Hematopoietic multipotent progenitor cell treated with erythropoietin and hydrocortisone succinate and interleukin-3 and kit ligand, for 8 days (in vitro differentiated cells): Measurements from ENCODE around the gene ACCS.

Experiments
- DNase-seq: peaks from one replicate; pipeline ENCODE4 v3.0.0-alpha.2; 2015

The ACCS gene

DNA sequence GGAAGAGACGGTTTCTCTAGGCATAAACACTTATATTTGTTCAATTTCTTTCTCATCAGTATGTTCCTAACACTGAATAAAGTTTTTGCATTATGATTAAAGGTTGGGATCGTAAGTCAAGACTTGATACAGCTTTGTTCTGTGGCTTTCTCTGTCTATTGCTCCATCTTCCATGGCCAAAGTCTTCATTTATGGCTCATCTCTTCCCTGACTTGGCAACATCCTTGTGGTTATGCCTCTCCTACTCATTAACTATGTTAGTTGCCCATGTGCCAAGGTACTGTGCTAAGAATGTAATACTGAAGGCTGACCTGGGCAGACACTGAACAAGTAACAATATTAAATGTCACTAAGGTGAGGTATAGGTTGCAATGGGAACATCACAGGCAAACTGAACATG is 19.9 kb upstream of the ACCS start:
- DNase-seq = no peak

DNA sequence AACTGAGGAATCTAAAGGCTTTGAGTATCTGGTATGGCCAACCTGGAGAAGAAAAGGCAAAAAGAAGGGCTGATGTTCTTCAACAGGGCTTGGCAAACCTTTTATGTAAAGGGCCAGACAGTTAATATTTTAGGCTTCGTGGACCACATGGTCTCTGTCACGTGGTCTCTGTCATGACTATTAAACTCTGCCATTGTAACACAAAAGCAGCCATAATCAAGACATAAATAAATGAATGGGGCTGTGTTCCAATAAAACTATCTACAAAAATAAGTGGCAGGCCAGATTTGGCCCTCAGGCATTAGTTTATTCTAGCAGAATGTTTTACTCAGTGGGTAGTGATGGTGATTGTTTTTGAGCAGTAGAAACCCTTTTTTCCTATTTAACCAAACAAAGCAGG is 18.8 kb upstream of the ACCS start:
- no peak for DNase-seq

DNA sequence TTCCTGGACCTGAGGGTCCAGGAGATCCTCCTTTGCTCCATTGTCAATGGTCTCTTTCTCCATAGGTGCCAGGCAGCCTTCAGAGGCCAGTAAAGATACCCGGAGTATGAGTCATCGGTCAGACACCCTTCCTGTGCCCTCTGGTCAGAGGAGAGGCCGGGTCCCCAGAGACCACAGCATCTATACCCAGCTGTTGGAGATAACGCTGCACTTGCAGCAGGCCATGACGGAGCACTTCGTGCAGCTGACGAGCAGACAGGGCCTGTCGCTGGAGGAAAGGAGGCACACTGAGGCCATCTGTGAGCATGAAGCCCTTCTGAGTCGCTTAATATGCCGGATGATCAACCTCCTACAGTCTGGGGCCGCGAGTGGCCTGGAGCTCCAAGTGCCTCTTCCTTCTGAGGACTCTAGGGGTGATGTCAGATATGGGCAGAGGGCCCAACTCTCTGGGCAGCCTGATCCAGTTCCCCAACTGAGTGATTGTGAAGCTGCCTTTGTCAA is 18.1 kb upstream of the ACCS start, which contains the start of gene ACCSL:
Gene ACCSL (plus strand): TSS at position 51 of the 501 bp plus-strand sequence. CDS start 56 bp downstream, at position 107.
- DNase-seq = no peak

DNA sequence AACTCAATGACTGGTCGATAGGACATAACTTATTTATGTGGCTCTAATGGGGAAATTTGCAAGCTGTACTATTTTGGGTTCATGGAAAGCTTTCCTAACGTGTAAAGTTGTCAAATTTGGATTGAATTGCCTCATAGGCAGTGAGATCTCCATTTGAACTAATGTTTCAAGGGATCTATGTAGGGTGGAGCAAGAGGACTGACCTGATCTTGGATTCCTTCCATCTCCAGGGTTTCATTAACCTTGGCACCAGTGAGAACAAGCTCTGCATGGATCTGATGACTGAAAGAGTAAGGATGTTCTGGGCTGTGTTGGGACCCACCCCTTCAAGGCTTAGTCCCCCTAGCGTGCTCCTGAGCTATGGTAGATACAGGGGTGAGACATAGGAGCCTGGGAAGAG is 16.2 kb upstream of the ACCS start:
- no peak for DNase-seq

DNA sequence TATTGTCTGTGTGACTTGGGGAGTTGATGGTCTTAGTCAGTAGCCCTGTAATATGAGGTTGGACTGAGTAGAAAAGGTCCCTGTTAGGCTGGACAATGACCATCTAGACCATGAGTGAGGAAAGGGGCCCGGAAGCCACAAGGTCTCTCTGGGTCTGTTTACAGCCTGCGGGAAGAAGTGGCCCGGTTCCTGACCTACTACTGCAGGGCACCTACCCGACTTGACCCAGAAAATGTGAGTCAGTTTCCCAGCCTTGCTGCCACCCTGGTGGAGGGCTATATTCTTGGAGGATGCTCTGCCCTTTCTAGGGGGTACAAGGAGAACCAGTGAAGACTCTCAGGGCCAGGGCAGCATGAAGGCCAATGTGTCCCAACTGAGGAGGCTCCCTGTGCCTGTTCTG is 14.9 kb upstream of the ACCS start:
- no peak for DNase-seq

DNA sequence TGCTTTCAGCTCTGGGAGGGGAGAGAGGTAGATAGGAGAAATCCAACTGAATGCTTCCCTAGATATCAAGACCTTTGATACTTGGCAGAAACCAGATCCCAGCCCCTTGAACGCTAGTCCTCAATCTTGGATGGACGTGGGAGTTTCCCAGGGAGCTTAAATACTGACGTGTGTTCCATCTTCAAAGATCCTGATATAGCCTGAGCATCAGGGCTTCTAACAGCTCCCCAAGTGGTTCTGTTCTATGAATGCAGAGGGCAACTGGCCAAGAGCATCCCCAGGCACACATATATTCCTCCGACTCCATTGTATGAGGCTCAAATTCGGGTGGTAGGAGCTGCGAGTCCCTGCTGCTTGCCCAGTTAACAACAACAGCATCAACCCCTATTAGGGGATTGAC is 8.7 kb upstream of the ACCS start:
- no peak for DNase-seq

DNA sequence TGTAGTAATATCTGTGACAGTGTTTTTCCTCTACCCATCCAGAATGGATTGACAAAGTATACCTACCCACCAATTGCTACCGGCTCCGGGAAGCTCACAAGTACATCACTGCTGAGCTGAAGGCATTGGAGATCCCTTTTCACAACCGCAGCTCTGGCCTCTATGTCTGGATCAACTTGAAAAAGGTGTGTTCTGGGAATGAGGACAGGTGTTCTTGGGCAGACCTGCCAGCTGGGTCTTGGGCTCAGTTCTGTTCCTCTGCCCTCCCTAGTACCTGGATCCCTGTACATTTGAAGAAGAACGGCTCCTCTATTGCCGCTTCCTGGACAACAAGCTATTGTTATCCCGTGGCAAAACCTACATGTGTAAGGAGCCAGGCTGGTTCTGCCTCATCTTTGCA is 7.8 kb upstream of the ACCS start:
- no peak for DNase-seq

DNA sequence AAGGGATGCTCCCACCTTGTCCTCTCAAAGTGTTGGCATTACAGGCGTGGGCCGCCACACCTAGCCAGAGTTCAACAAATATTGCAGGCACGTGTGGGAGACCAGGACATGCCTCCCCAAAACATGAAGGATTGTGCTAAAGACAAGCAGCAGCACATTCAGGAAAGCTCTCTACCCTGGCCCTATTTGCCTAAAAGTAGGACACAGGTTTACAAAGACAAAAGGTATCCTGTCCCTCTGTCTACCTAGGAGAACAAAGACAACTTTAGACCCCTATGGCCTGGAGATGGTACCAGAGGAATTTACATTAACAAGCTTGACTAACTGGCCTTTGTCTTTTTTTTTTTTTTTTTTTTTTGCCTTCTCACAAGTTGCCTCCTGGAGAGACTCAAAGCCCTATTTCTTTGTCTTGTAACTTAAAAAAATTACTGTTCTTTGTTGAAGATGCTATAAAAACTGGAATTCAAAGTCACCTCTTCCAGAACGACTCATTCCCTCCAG is 859 bp upstream of the ACCS start:
- DNase-seq = peak; percentile 4

DNA sequence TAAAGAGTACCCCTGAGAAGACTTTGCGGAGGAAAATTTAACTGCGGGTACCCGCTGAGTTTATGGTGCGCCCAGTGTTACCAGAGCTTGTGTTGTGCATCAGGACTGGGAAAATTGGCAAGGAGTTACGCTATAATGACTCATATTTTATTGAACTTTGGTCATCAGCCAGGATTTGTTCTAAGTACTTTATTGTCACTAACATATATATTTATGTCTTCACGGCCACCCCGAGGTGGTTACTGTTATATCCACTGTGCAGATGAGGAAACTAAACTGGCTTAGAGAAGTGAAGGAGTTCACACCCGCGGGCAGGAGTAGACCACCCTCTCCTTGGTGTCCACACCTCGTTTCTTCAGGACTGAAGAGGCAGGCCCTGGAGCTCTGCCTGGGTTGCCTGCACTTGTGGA is 667 bp downstream of the ACCS start:
- peak; percentile 70 for DNase-seq

DNA sequence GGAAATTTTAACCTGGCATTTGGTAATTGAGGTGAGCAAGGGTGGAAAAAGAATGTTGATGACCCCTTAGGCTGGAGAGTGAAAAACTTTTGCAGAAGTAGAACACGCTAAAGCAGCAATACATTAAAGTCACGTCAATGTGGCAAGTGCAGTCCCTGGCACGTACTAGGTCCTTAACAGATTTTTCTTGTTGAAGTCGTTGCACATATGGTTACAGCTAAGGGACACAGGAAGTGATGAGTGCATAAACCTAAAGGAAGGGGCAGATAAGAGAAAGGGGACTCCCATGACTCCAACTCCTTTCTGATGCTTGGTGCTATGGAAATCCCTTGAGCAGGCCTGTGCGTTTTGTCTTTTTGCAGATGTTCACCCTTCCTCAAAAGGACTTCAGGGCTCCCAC is 1.2 kb downstream of the ACCS start:
- peak; percentile 77 for DNase-seq

DNA sequence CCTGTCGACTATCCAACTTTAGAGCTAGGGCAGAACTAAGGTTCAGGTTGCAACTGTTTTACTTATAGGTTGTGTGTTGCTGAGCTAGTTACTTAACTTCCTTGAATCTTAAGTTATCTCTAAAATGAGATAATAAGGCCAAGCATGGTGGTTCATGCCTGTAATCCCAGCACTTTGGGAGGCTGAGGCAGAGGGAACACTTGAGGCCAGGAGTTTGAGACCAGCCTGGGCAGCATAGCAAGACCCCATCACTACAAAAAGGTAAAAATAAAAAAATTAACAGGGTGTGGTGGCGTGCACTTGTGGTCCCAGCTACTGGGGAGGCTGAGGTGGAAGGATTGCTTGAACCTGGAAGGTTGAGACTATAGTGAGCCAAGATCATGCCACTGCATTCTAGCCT is 2.1 kb downstream of the ACCS start:
- no peak for DNase-seq

DNA sequence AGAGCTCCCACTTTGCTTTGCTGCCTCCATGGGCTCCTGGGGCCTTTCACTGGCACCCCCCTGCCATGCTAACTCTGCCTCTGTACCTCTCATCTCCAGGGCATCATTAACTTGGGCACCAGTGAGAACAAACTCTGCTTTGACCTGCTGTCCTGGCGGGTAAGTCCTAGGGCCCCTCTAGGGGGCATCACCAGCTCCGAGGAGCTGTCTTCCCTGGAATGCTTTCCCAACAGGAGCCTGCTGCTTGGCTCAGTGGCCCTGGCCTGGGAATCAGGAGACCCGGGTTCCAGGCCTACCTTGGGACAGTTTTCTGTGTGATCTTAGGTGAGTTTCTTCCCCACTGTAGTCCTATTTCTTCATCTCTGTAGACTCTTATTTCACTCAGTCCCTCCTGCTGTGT is 5.1 kb downstream of the ACCS start:
- no peak for DNase-seq

DNA sequence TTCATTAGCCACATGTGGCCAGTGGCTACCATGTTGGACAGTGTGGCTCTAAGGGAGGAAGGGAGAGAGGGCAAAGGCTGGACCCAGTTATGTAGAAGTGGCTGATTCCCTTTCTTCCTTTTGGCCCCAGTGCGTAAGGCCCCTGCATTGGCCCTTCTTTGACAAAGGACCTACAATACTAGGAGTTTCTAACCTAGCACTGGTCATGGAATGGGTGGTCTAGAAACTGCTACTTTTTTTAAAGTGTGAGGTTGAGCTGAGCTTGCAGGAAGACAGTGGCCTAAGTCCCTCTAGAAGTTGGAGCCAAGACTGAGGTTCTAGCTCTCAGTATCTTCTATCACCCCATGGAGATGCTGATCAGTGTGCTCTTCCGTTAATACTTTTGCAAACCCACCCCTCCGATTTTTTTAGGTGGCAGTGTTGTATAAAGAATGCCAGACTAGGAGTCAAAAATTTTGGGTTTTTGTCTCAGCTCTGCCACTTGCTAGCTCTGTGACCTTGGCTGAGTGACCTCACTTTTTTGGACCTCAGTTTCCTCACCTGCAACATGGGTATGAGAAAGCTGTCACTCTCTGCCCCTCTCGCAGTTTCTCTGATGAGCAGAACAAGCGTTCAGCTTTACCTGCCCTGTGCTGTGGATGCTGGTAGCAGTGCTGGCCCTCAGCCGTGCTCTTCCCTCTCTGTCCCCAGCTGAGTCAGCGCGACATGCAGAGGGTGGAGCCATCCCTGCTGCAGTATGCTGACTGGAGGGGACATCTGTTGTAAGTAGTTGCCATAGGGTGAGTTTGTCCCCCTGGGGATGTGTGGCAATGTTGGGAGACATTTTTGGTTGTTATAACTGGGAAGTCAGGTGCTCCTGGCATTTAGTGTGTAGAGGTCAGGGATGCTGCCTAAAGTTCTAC is 6.9 kb downstream of the ACCS start:
- DNase-seq = peak; percentile 16

DNA sequence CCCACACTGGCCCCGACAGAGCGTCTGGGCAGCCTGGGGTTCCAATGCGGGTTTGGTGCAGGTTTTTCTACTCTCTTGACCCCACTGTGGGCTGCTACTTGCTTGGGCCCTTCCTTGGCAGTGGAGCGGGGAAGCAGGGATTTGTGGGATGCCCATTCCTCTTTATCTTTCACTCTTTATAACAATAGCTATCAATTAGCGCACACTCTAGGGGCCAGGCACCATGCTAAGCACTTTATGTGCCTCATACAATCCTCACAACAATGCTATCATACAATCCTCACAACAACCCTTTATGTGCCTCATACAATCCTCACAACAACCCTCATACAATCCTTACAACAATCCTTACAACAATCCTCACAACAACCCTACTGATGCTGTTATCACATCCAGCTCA is 12.7 kb downstream of the ACCS start:
- DNase-seq = no peak

DNA sequence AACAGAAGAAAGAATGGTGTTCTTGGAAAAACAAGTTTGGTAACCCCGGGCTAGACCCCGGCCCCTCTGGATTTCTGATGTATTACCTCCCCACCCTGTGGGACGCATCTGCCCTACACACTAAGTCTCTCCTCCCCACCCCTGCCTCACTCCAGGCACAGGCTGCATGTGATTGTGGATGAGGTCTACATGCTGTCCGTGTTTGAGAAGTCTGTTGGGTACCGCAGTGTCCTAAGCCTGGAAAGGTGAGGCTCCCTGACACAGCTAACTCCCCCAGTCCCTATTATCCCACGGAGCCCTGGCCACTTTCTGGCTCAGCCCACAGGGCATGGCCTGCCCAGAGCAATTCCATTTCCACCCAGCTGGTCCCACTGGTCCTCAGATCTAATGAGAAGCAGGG is 13.3 kb downstream of the ACCS start:
- DNase-seq = no peak

DNA sequence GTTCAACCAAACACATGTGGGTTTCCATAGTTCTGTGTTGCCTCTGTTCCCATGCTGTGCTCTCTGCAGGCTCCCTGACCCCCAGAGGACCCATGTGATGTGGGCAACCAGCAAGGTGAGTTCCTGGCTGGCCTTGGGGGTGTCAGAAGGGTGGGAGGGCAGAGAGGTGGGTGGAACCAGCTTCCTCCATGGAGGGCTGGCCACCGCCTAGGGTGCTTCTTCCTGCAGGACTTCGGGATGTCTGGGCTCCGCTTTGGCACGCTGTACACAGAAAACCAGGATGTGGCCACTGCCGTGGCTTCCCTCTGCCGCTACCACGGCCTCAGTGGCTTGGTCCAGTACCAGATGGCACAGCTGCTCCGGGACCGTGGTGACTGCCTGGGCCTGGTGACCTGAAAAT is 14.9 kb downstream of the ACCS start:
- no peak for DNase-seq

DNA sequence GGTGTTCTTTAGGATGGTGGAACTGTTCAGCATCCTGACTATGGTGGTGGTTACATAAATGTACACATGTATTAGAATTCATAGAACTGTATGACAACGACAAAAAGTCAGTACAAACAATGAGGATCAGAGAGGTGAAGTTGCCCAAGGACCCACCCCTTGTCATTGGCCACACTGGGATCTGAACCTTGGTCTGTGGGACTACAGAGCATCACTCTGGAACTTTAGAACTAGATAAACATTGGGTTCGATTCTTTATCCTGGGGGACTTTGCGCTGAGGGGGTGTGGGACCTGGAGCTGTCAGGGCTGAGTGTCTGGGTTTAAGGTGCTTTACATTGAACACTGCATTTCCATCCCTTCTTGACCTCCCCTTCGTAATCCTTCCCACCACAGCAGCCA is 16.6 kb downstream of the ACCS start:
- no peak for DNase-seq

DNA sequence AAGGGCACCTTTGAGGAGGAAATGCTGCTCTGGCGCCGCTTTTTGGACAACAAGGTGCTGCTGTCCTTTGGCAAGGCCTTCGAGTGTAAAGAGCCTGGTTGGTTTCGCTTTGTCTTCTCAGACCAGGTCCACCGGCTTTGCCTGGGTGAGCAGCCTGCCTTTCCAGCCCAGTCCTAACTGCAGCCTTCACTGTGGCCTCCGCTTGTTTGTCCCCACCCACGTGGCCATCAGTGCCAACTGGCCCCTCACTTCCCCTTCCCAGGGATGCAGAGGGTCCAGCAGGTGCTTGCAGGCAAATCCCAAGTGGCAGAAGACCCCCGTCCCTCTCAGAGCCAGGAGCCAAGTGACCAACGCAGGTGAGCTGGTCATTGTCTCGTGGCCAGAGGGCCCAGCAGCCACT is 17.4 kb downstream of the ACCS start:
- DNase-seq = no peak

DNA sequence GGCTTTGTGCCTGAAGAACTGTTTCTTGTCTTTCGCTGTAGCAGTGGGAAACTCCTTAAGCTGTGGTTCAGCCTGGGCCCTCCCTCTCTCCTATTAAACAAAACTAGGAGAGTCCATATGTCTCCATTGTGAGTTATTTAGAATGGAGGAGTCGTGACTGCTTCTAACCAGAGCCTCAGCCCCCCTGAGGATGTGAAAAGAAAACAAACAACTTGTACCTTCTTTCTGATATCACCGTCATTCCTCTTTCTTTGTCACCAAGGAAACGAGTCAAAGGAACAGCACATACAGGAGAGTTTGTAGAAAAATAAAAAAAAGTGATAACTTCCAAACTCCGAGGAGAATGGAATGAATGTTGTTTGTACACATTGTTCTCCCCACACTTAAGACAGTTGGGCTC is 17.8 kb downstream of the ACCS start:
- no peak for DNase-seq

DNA sequence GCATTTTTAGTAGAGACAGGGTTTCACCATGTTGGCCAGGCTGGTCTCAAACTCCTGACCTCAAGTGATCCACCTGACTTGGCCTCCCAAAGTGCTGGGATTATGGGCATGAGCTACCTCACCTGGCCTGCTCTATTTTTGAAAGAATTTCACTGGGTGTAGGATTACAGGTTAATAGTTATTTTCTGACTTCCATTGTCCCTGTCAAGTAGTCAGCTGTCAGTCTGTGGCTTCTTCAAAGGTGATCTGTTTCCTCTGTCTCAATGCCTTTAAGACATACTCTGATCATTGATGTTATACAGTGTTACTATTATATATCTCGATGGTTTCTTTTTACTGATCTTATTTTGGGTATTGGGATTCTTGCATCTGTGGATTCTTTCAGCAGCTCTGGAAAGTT is 19.3 kb downstream of the ACCS start:
- DNase-seq = no peak

DNA sequence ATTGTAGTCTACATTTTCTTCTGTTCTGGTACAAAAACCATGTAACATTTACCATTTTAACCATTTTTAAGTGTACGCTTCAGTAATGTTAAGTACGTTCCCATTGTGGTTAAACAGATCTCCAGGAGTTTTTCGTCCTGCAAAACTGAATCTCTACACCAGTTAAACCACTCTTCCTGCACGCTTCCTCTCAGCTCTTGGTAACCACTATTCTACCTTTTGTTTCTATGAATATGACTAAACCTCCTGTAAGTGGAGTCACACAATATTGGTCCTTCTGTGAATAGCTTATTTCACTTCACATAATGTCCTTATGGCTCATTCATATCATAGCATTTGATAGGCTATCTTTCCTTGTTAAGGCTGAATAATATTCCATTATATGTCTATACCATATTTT is 22.3 kb downstream of the ACCS start:
- DNase-seq = no peak

DNA sequence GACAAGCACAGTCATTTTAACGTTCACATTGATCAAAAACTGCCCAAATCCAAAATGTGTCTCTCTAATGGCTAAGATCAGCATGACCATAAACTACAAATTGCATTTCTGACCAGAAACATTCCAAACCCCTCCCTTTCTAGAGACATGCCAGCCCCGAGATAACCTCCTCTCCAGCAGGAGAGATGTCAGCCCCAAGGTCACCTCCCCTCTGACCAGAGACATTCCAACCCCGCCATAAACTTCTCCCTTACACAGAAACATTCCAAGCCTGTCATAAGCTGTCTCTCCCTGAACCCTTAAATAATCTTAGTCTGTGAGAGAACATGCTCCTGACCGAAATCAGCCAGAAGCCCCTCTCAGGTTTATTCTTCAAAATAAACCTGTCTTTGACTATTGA is 22.8 kb downstream of the ACCS start:
- DNase-seq = no peak

DNA sequence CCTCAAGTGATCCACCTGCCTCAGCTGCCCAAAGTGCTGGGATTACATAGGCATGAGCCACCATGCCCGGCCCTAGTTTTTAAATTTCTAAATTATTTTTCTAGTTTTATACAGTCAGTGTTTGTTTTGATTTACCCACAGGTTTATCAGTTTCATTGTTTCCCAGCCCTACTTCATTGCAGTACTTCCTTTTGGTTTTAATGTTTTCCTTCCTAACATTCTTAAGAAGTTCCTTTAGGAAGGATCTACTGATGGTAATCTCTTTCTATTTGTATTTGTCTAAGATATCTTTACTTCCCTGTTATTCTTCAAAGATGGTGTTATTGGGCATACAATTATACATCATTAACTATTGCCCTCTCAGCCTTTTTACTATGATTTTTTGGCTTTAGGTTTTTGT is 24.5 kb downstream of the ACCS start:
- DNase-seq = no peak

DNA sequence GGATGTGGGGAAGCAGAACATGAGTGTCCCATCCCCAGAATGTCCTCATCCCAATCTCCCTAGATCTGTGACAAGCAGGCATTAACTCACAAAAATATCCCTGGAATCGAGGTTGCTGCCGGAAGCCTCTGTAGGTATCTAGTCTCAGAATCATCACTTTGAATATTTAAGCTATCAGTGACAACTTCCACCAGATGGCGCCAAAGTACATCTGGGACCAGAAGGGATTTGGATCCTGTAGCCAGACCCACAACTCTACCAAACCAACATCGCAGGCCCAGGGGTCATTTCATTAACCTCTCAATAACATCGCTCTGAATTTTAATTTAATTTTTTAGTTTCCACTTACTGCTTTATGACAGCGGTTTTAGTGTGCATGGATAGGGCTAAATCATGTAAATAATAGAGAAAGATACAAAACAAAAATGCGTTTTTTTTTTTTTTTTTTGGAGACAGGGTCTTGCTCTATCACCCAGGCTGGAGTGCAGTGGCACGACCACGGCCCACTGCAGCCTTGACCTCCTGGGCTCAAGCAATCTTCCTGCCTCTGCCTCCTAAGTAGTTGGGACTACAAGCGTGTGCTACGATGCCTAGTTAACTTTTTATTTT is 28.3 kb downstream of the ACCS start:
- peak; percentile 89 for DNase-seq
